Activated CD4-positive, alpha-beta T cell treated with anti-CD3 and anti-CD28 coated beads for 24 hours (primary cell): ENCODE results near the gene ATF6.

ENCODE experiments used
- DNase-seq, 2 donors: peaks; one replicate each; pipeline ENCODE4 v3.0.0-alpha.2; 2020; ENCODE audit warnings: low read depth in 2 of 2

The ATF6 gene

GRCh38 chr1:161999301-162000052, 233.4 kb downstream of the ATF6 start:
- DNase-seq: no peak

- no peak for DNase-seq
These were observed 233.9 kb downstream of the ATF6 start for GRCh38 chr1:162000053-162000420.

GRCh38 chr1:162003061-162003829, 237.1 kb downstream of the ATF6 start:
- no peak for DNase-seq

GRCh38 chr1:162003830-162004215, 237.7 kb downstream of the ATF6 start:
- no peak for DNase-seq

GRCh38 chr1:162004441-162004950, 238.4 kb downstream of the ATF6 start:
- DNase-seq: no peak

- DNase-seq: no peak
These were observed 240.0 kb downstream of the ATF6 start for GRCh38 chr1:162006081-162006480.

GRCh38 chr1:162007466-162007865, 241.3 kb downstream of the ATF6 start:
- no peak for DNase-seq

GRCh38 chr1:162008799-162009198, 242.7 kb downstream of the ATF6 start:
- DNase-seq: no peak

GRCh38 chr1:162009501-162010174, 243.5 kb downstream of the ATF6 start:
- no peak for DNase-seq

- no peak for DNase-seq
These were observed 244.0 kb downstream of the ATF6 start for GRCh38 chr1:162010175-162010506.

GRCh38 chr1:162011337-162012012, 245.4 kb downstream of the ATF6 start:
- DNase-seq: no peak

- DNase-seq: no peak
These were observed 247.2 kb downstream of the ATF6 start for GRCh38 chr1:162013289-162013688.
